SK-N-SH (cell line): ENCODE measurements around the gene TBKBP1. TPM values are rescaled to one million over a fixed set of nuclear protein-coding genes. Genes with fewer than 3 reads are reported as not detected.

Source experiments
- CTCF ChIA-PET: fragments of 300-600, 350-600 bp; formaldehyde crosslinking; extraction: SDS; loops from one replicate; lab custom pipeline; 2021; lab: Yijun Ruan, JAX
- POLR2A ChIA-PET: fragments of 350-600 bp; sonication (Branson Sonifier 250); formaldehyde crosslinking; extraction: SDS; loops from one replicate; lab custom pipeline; 2020; ENCODE audit warnings: antibody characterized with exemption, inconsistent platforms; lab: Yijun Ruan, JAX
- DNase-seq: peaks from one replicate; pipeline ENCODE4 v3.0.0; 2012
- H2AFZ ChIP-seq: fragments of 200-600 bp; sonication (generic); 2 replicates; pipeline ENCODE4 v1.8.1; 2016; ENCODE audit warnings: antibody characterized with exemption, mild to moderate bottlenecking, low read depth
- H3F3A ChIP-seq: fragments of 200-600 bp; sonication (generic); replicated peaks from 2 replicates; pipeline ENCODE3; 2016; ENCODE audit warnings: antibody characterized with exemption, mild to moderate bottlenecking; ENCODE audit not compliant: insufficient read depth
- H3K27ac ChIP-seq, 2 experiments: fragments of 200-500 bp in 1 of 2; fragments of 200-600 bp in 1 of 2; sonication (Bioruptor generic) in 1 of 2; sonication (generic), shearing (Covaris generic) in 1 of 2; 2 replicates each; pipeline versions ENCODE4 v1.5.1 to v1.6.1; 2014 to 2016; ENCODE audit warnings: low read depth in 2 of 2, inconsistent platforms in 1 of 2, low read length in 1 of 2, mild to moderate bottlenecking in 1 of 2, mixed read lengths in 1 of 2
- H3K27me3 ChIP-seq: fragments of 200-600 bp; sonication (generic), shearing (Covaris generic); 2 replicates; pipeline ENCODE4 v1.6.1; 2016; ENCODE audit warnings: mixed run types; ENCODE audit not compliant: insufficient read depth
- H3K36me3 ChIP-seq, 2 experiments: fragments of 200-500 bp in 1 of 2; fragments of 200-600 bp in 1 of 2; sonication (Bioruptor generic) in 1 of 2; sonication (generic) in 1 of 2; replicated peaks in 1 of 2; 2 replicates each; pipeline versions ENCODE3 to v1.5.1; 2014 to 2016; ENCODE audit warnings: low read length in 1 of 2, mild to moderate bottlenecking in 1 of 2; ENCODE audit not compliant: insufficient read depth in 2 of 2, control insufficient read depth in 1 of 2
- H3K4me1 ChIP-seq, 2 experiments: fragments of 200-500 bp in 1 of 2; fragments of 200-600 bp in 1 of 2; sonication (Bioruptor generic) in 1 of 2; sonication (generic), shearing (Covaris generic) in 1 of 2; 2 replicates each; pipeline versions ENCODE4 v1.5.1 to v1.6.1; 2014 to 2016; ENCODE audit warnings: low read depth in 1 of 2, low read length in 1 of 2, mixed run types in 1 of 2; ENCODE audit not compliant: insufficient read depth in 2 of 2, control insufficient read depth in 1 of 2
- H3K4me2 ChIP-seq: fragments of 200-600 bp; sonication (generic), shearing (Covaris generic); 2 replicates; pipeline ENCODE4 v1.6.1; 2017; ENCODE audit warnings: mixed run types
- H3K4me3 ChIP-seq, 2 experiments: fragments of 200-500 bp in 1 of 2; fragments of 200-600 bp in 1 of 2; sonication (Bioruptor generic) in 1 of 2; sonication (generic), shearing (Covaris generic) in 1 of 2; 2 replicates each; pipeline versions ENCODE4 v1.5.1 to v1.8.1; 2014 to 2016; ENCODE audit warnings: low read depth in 2 of 2, inconsistent platforms in 1 of 2, low read length in 1 of 2, mild to moderate bottlenecking in 1 of 2, mixed read lengths in 1 of 2, moderate library complexity in 1 of 2
- H3K79me2 ChIP-seq: fragments of 200-600 bp; sonication (generic); 2 replicates; pipeline ENCODE4 v1.8.1; 2017; ENCODE audit warnings: mild to moderate bottlenecking; ENCODE audit not compliant: insufficient read depth
- H3K9ac ChIP-seq: fragments of 200-600 bp; sonication (generic); 2 replicates; pipeline ENCODE4 v1.6.1; 2017; ENCODE audit warnings: mixed run types
- H3K9me2 ChIP-seq: fragments of 200-600 bp; sonication (generic); 2 replicates; pipeline ENCODE4 v1.6.1; 2017; ENCODE audit warnings: mixed run types
- H3K9me3 ChIP-seq: fragments of 200-600 bp; sonication (generic); 2 replicates; pipeline ENCODE4 v1.6.1; 2017; ENCODE audit warnings: mixed run types, mild to moderate bottlenecking, moderate library complexity
- H4K20me1 ChIP-seq: fragments of 200-600 bp; sonication (generic); 2 replicates; pipeline ENCODE4 v1.6.1; 2017; ENCODE audit warnings: mild to moderate bottlenecking, mixed run types; ENCODE audit not compliant: insufficient read depth
- CHD2 ChIP-seq: fragments of 150-350 bp; IDR thresholded peaks from 2 replicates; pipeline ENCODE4 v1.6.1; 2018; ENCODE audit warnings: low read length; ENCODE audit not compliant: partially characterized antibody
- ELF1 ChIP-seq: IDR thresholded peaks from 2 replicates; pipeline ENCODE4 v1.4.0; 2012
- EZH2phosphoT487 ChIP-seq: fragments of 200-600 bp; sonication (generic); IDR thresholded peaks from 2 replicates; pipeline ENCODE4 v1.6.1; 2017; ENCODE audit warnings: low read depth, mixed run types, mild to moderate bottlenecking, antibody characterized with exemption, moderate library complexity, borderline replicate concordance
- GATA2 ChIP-seq: sonication (generic); formaldehyde crosslinking; IDR thresholded peaks from 2 replicates; pipeline ENCODE4 v1.5.0; 2020; ENCODE audit warnings: mild to moderate bottlenecking, missing genetic modification reagents
- IRF3 ChIP-seq: fragments of 150-350 bp; IDR thresholded peaks from 2 replicates; pipeline ENCODE4 v1.6.1; 2016; ENCODE audit warnings: mild to moderate bottlenecking, low read depth, low read length
- MAX ChIP-seq: IDR thresholded peaks from 2 replicates; pipeline ENCODE4 v1.4.0; 2012; ENCODE audit warnings: low read depth
- NRF1 ChIP-seq: IDR thresholded peaks from 2 replicates; pipeline ENCODE4 v1.6.1; 2012; ENCODE audit warnings: low read depth, mild to moderate bottlenecking, low read length
- RAD21 ChIP-seq: IDR thresholded peaks from 2 replicates; pipeline ENCODE4 v1.6.1; 2012; ENCODE audit warnings: mild to moderate bottlenecking, low read length
- RCOR1 ChIP-seq: fragments of 150-350 bp; IDR thresholded peaks from 2 replicates; pipeline ENCODE4 v1.6.1; 2017; ENCODE audit warnings: antibody characterized with exemption, low read length
- REST ChIP-seq: IDR thresholded peaks from 2 replicates; pipeline ENCODE4 v1.6.1; 2012; ENCODE audit warnings: mild to moderate bottlenecking, low read depth, low read length, moderate library complexity
- SIN3A ChIP-seq: IDR thresholded peaks from 2 replicates; pipeline ENCODE4 v1.6.1; 2012; ENCODE audit warnings: low read depth, mild to moderate bottlenecking, low read length, moderate library complexity, borderline replicate concordance
- WGBS: methylation state at CpG from one replicate; pipeline ENCODE4 v1.1.6; 2017; ENCODE audit warnings: low lambda C conversion rate; 5-methylcytosine and 5-hydroxymethylcytosine counted together
- polyA plus RNA-seq, 3 experiments: library from polyadenylated mRNA; depleted of rRNA; stranded (reverse); fragments of >200 nt; gene quantifications; 2 replicates each; pipeline ENCODE4 v1.2.3, GENCODE V29; 2012
- TF ChIP-seq, protein P1 (sequence below): fragments of 200-600 bp; sonication (generic); IDR thresholded peaks from 2 replicates; pipeline ENCODE4 v1.6.1; 2017; ENCODE audit warnings: antibody characterized with exemption, mild to moderate bottlenecking, moderate library complexity
- TF ChIP-seq, protein P2 (sequence below): IDR thresholded peaks from 2 replicates; pipeline ENCODE4 v1.4.0; 2012; ENCODE audit warnings: low read depth, borderline replicate concordance

The TBKBP1 gene
- polyA plus RNA-seq, 1 of the 3 experiments (the other 2 are of a cell fraction) = 14.4 TPM

GRCh38 chr17:47687748-47688147 lies 6.2 kb upstream of the TBKBP1 start:
- WGBS = 100% methylated on average over 1 of the region's 1 CpG
- Histone ChIP-seq H2AFZ (no peak overlapping the region), H3K9me3 (no peaks in the 10 kb centered on the region), H3K4me3 (no peak overlapping the region), H3K27ac (peak overlapping the region; percentile 5 to 52; a peak in 1 of 4 replicates), H3F3A (peaks cover 51% of the 10 kb centered on the region), H4K20me1 (peaks cover 23% of the 10 kb centered on the region; the same call in 1 of the 2 replicates), H3K9ac (no peak overlapping the region), H3K79me2 (no peaks in the 10 kb centered on the region), H3K9me2 (no peaks in the 10 kb centered on the region), H3K36me3 (peaks cover 39 to 41% of the 10 kb centered on the region in 2 experiments), H3K27me3 (no peaks in the 10 kb centered on the region), H3K4me2 (no peak overlapping the region)
- DNase-seq = peak; percentile 27
- POLR2A ChIA-PET = interaction anchor here (1.4 to 1.7 kb wide), 3 partner anchors 9 to 38 kb away, joined by 3 to 9 read pairs (median 4); partner anchors contain the start of gene KPNB1
- TF ChIP-seq GATA2 (CRISPR knock-in tag) = no peak
- no peak for TF ChIP-seq REST
- TF ChIP-seq ELF1 = no peak
- TF ChIP-seq NRF1 = no peak
- no peak for TF ChIP-seq RCOR1
- no peak for TF ChIP-seq IRF3
- TF ChIP-seq EZH2phosphoT487 = no peak
- TF ChIP-seq, all 33 proteins: peak for 0
- CTCF ChIA-PET = interaction anchor here (1.0 to 3.0 kb wide), 13 partner anchors 9 to 114 kb away, joined by 3 to 17 read pairs (median 4); no protein-coding TSS in a partner anchor
- H3K4me1 ChIP-seq = peaks cover 7 to 23% of the 10 kb centered on the region in 2 experiments; a peak in 2 of 4 replicates

DNA sequence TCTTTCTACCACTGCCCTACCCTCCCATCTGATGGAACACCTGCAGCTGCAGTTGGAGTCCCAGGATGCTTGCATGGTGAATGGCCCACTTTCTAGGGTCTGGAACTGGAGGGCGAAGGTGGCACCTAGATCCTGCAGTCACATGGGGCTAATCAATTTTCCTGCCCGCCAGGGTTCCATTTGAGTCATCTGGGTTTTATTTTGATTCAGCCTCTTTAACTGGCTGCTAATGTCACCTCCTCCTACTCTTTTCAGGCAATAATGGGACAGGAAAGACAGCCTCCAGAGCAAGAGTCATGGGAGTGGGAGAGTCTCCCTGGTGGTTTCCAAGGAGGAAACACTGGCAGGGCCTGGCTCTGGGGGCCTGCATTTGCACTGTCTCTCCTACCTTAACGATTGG lies 3.8 kb upstream of the TBKBP1 start:
- H2AFZ ChIP-seq = no peak overlapping the region
- no peak for TF ChIP-seq NRF1
- no peak for TF ChIP-seq ELF1
- no peak for TF ChIP-seq MAX
- TF ChIP-seq EZH2phosphoT487 = no peak
- no peak for TF ChIP-seq SIN3A
- TF ChIP-seq, protein P1, sequence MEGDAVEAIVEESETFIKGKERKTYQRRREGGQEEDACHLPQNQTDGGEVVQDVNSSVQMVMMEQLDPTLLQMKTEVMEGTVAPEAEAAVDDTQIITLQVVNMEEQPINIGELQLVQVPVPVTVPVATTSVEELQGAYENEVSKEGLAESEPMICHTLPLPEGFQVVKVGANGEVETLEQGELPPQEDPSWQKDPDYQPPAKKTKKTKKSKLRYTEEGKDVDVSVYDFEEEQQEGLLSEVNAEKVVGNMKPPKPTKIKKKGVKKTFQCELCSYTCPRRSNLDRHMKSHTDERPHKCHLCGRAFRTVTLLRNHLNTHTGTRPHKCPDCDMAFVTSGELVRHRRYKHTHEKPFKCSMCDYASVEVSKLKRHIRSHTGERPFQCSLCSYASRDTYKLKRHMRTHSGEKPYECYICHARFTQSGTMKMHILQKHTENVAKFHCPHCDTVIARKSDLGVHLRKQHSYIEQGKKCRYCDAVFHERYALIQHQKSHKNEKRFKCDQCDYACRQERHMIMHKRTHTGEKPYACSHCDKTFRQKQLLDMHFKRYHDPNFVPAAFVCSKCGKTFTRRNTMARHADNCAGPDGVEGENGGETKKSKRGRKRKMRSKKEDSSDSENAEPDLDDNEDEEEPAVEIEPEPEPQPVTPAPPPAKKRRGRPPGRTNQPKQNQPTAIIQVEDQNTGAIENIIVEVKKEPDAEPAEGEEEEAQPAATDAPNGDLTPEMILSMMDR = no peak
- no peak for TF ChIP-seq CHD2
- TF ChIP-seq IRF3 = no peak
- TF ChIP-seq, protein P2, sequence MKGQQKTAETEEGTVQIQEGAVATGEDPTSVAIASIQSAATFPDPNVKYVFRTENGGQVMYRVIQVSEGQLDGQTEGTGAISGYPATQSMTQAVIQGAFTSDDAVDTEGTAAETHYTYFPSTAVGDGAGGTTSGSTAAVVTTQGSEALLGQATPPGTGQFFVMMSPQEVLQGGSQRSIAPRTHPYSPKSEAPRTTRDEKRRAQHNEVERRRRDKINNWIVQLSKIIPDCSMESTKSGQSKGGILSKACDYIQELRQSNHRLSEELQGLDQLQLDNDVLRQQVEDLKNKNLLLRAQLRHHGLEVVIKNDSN = no peak
- no peak for TF ChIP-seq RAD21
- peaks cover 16 to 28% of the 10 kb centered on the region in 2 experiments; a peak in 3 of 4 replicates for H3K4me1 ChIP-seq
- H3K9me2 ChIP-seq = no peaks in the 10 kb centered on the region
- WGBS = 64% methylated on average over 3 of the region's 3 CpGs
- no peaks in the 10 kb centered on the region for H3K79me2 ChIP-seq
- H3K9ac ChIP-seq = no peak overlapping the region
- peak; percentile 23 for DNase-seq
- H3K9me3 ChIP-seq = no peaks in the 10 kb centered on the region
- peaks cover 30% of the 10 kb centered on the region for H3F3A ChIP-seq
- CTCF ChIA-PET = interaction anchor here (0.6 to 1.7 kb wide), 6 partner anchors 9 to 383 kb away, joined by 3 to 6 read pairs (median 3); no protein-coding TSS in a partner anchor
- POLR2A ChIA-PET = no interaction called here
- no peak overlapping the region for H3K27ac ChIP-seq
- H3K36me3 ChIP-seq = peaks cover 17 to 18% of the 10 kb centered on the region in 2 experiments
- no peak overlapping the region for H3K4me2 ChIP-seq
- no peaks in the 10 kb centered on the region for H3K27me3 ChIP-seq
- H3K4me3 ChIP-seq = no peak overlapping the region
- H4K20me1 ChIP-seq = peaks cover 16% of the 10 kb centered on the region; the same call in 1 of the 2 replicates
